ENCODE results near the gene AP2B1.

- TF ChIP-seq POLR2A (IDR thresholded peaks at IDR 0.05; ENCODE audit: low read length) (no peak), GATA1 (IDR thresholded peaks at IDR 0.05; ENCODE audit: low read depth, low read length) (no peak)
These were observed 1.2 kb downstream of the AP2B1 start for GRCh38 chr17:35588196-35588920.

All from erythroblast (primary cell).